ENCODE results near the gene EFNA1.
"Not testable (repeated sequence)": the region's sequence is repeated elsewhere in the genome, so short reads cannot be mapped to it uniquely, and the experiment has no call there.

EFNA1 gene

DNA sequence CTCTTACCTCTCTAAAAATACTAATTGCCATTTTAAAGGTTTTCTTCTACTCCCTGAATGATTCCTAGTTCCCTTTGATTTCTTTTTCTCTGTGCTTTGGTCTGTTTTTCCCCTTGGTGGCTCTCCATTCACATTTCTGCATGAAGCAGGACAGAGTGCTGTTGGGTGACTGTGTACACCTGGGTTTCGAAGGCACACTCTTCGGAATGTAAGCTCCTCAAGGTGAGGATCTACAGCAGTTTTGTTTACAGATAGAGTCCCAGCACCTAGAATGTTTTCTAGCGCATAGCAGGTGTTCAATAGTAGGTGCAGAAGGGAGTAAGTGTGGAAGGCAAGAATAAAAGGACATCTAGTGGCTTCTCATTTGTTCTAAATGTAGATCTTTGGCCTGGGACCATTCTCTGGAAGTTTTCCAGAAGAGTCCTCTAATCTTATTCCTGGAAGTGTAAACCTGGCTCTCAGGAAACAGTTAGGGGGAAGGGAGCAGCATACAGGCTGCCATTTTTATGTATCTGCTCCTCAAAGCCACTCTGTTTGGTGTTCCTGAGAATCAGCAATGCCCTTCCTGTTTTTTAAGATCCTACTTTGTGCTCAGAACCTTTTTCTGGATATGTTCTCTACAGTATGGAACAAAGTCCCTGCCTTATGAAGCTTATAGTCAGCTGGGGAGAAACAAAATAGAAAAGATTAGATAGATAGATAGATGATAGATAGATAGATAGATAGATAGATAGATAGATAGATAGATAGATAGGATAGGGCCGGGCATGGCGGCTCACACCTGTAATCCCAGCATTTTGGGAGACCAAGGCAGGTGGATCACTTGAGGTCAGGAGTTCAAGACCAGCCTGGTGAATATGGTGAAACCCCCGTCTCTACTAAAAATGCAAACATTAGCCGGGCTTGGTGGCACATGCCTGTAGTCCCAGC is 22.8 kb upstream of the EFNA1 start:
- Histone ChIP-seq H3K9me3 (ENCODE audit: control insufficient read depth, low read length) (no peaks in the 10 kb centered on the region), H3K36me3 (ENCODE audit: control insufficient read depth, insufficient read depth, low read length) (no peaks in the 10 kb centered on the region), H3K9ac (ENCODE audit: low read length) (no peak overlapping the region), H3K4me1 (ENCODE audit: control insufficient read depth, insufficient read depth, low read length) (no peaks in the 10 kb centered on the region), H3K27me3 (ENCODE audit: control insufficient read depth, insufficient read depth, low read length) (no peaks in the 10 kb centered on the region), H3K4me3 (ENCODE audit: low read length) (no peak overlapping the region)

- H3K9ac ChIP-seq (ENCODE audit: low read length) = no peak overlapping the region
- H3K9me3 ChIP-seq (ENCODE audit: control insufficient read depth, low read length) = no peaks in the 10 kb centered on the region
- H3K27me3 ChIP-seq (ENCODE audit: control insufficient read depth, insufficient read depth, low read length) = no peaks in the 10 kb centered on the region
- no peaks in the 10 kb centered on the region for H3K36me3 ChIP-seq (ENCODE audit: control insufficient read depth, insufficient read depth, low read length)
- no peak overlapping the region for H3K4me3 ChIP-seq (ENCODE audit: low read length)
- no peaks in the 10 kb centered on the region for H3K4me1 ChIP-seq (ENCODE audit: control insufficient read depth, insufficient read depth, low read length)
Measured at GRCh38 chr1:155105604-155106011, 22.1 kb upstream of the EFNA1 start.

DNA sequence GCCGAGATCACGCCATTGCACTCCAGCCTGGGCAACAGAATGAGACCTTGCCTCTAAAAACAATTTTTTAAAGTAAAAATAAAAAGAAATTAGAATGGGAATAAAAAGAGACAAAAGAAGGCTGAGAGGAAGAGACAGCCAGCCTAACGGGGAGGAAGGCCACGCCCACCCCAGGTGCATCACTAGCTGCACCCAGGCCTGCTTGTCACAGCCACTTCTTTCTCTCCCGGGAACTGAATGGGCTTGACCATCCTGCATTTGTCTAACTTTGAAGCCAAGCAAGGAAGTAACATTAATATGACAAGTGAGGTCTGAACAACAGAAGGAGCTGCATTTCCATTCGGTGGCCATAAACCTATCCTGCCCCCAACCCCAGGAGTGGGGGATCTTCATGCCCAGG is 20.8 kb upstream of the EFNA1 start:
- H3K4me3 ChIP-seq (ENCODE audit: low read length) = no peak overlapping the region
- H3K36me3 ChIP-seq (ENCODE audit: control insufficient read depth, insufficient read depth, low read length) = no peaks in the 10 kb centered on the region
- H3K9me3 ChIP-seq (ENCODE audit: control insufficient read depth, low read length) = no peaks in the 10 kb centered on the region
- H3K9ac ChIP-seq (ENCODE audit: low read length) = no peak overlapping the region
- no peaks in the 10 kb centered on the region for H3K27me3 ChIP-seq (ENCODE audit: control insufficient read depth, insufficient read depth, low read length)
- no peaks in the 10 kb centered on the region for H3K4me1 ChIP-seq (ENCODE audit: control insufficient read depth, insufficient read depth, low read length)

GRCh38 chr1:155107309-155108264 is 20.1 kb upstream of the EFNA1 start:
- no peaks in the 10 kb centered on the region for H3K27me3 ChIP-seq (ENCODE audit: control insufficient read depth, insufficient read depth, low read length)
- no peaks in the 10 kb centered on the region for H3K9me3 ChIP-seq (ENCODE audit: control insufficient read depth, low read length)
- no peaks in the 10 kb centered on the region for H3K4me1 ChIP-seq (ENCODE audit: control insufficient read depth, insufficient read depth, low read length)
- no peak overlapping the region for H3K9ac ChIP-seq (ENCODE audit: low read length)
- H3K4me3 ChIP-seq (ENCODE audit: low read length) = no peak overlapping the region
- no peaks in the 10 kb centered on the region for H3K36me3 ChIP-seq (ENCODE audit: control insufficient read depth, insufficient read depth, low read length)

DNA sequence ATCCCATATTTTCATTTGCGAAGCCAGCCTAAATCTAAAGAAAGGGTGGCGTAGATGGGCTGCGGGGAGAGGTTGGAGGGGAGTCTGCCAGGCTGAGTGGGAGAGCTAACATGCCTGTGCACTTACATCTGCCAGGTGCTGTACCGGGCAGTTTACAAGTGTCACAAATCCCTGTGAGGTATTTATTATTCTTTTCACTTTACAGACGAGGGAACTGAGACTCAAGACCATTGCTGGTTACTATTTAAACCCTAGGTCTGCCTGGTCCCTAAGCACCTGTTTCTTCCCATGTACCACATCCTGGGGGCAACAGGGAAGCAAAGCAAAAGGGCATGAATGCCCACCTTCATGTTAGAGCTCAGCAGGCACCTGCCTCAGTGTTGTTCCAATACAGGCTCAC is 19.4 kb upstream of the EFNA1 start:
- Histone ChIP-seq H3K4me3 (ENCODE audit: low read length) (no peak overlapping the region), H3K9ac (ENCODE audit: low read length) (no peak overlapping the region), H3K9me3 (ENCODE audit: control insufficient read depth, low read length) (no peaks in the 10 kb centered on the region), H3K4me1 (ENCODE audit: control insufficient read depth, insufficient read depth, low read length) (no peaks in the 10 kb centered on the region), H3K36me3 (ENCODE audit: control insufficient read depth, insufficient read depth, low read length) (no peaks in the 10 kb centered on the region), H3K27me3 (ENCODE audit: control insufficient read depth, insufficient read depth, low read length) (no peaks in the 10 kb centered on the region)

- no peaks in the 10 kb centered on the region for H3K27me3 ChIP-seq (ENCODE audit: control insufficient read depth, insufficient read depth, low read length)
- H3K4me1 ChIP-seq (ENCODE audit: control insufficient read depth, insufficient read depth, low read length) = no peaks in the 10 kb centered on the region
- H3K9ac ChIP-seq (ENCODE audit: low read length) = no peak overlapping the region
- H3K4me3 ChIP-seq (ENCODE audit: low read length) = no peak overlapping the region
- no peaks in the 10 kb centered on the region for H3K9me3 ChIP-seq (ENCODE audit: control insufficient read depth, low read length)
- no peaks in the 10 kb centered on the region for H3K36me3 ChIP-seq (ENCODE audit: control insufficient read depth, insufficient read depth, low read length)
Measured at GRCh38 chr1:155110381-155110780, 17.3 kb upstream of the EFNA1 start.

GRCh38 chr1:155110826-155111225 is 16.9 kb upstream of the EFNA1 start:
- H3K36me3 ChIP-seq (ENCODE audit: control insufficient read depth, insufficient read depth, low read length) = no peaks in the 10 kb centered on the region
- no peaks in the 10 kb centered on the region for H3K27me3 ChIP-seq (ENCODE audit: control insufficient read depth, insufficient read depth, low read length)
- H3K4me1 ChIP-seq (ENCODE audit: control insufficient read depth, insufficient read depth, low read length) = no peaks in the 10 kb centered on the region
- no peak overlapping the region for H3K9ac ChIP-seq (ENCODE audit: low read length)
- no peaks in the 10 kb centered on the region for H3K9me3 ChIP-seq (ENCODE audit: control insufficient read depth, low read length)
- no peak overlapping the region for H3K4me3 ChIP-seq (ENCODE audit: low read length)

GRCh38 chr1:155113450-155113980 is 14.2 kb upstream of the EFNA1 start:
- no peaks in the 10 kb centered on the region for H3K4me1 ChIP-seq (ENCODE audit: control insufficient read depth, insufficient read depth, low read length)
- no peaks in the 10 kb centered on the region for H3K9me3 ChIP-seq (ENCODE audit: control insufficient read depth, low read length)
- H3K9ac ChIP-seq (ENCODE audit: low read length) = no peak overlapping the region
- H3K27me3 ChIP-seq (ENCODE audit: control insufficient read depth, insufficient read depth, low read length) = no peaks in the 10 kb centered on the region
- no peaks in the 10 kb centered on the region for H3K36me3 ChIP-seq (ENCODE audit: control insufficient read depth, insufficient read depth, low read length)
- no peak overlapping the region for H3K4me3 ChIP-seq (ENCODE audit: low read length)

DNA sequence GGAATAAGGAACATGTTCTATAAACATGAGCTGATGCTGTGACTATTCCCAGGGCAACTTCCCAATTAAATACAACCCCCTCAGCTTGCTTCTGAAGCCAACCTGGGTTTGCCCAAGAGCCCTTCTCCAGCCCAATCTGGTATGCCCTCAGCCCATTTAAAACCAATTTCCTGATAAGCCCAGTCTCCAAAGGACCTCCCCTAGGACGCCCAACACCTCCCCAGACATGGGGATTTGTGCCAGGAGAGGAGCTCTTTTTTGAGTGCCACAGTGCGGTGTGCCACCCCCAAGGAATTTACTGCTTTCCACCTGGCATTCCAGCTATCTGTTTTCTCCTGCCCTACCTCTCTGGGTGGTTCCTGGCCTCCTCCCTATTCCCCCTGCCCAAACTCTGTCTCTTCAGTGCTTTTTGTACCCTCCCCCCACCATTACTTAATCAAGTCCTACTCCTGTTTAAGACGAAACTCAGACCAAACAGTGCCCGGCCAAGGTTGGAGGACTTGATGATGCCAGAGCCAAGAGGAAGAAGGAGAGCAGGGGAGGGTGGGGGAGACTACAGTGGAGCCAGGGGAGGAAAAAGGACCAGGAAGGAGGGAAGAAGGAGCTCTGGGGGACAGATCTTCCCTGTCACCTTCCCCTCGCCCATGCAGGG is 11.4 kb upstream of the EFNA1 start:
- Histone ChIP-seq H3K4me3 (ENCODE audit: low read length) (no peak overlapping the region), H3K27me3 (ENCODE audit: control insufficient read depth, insufficient read depth, low read length) (no peaks in the 10 kb centered on the region), H3K9me3 (ENCODE audit: control insufficient read depth, low read length) (no peaks in the 10 kb centered on the region), H3K4me1 (ENCODE audit: control insufficient read depth, insufficient read depth, low read length) (peaks cover 15% of the 10 kb centered on the region), H3K9ac (ENCODE audit: low read length) (no peak overlapping the region), H3K36me3 (ENCODE audit: control insufficient read depth, insufficient read depth, low read length) (no peaks in the 10 kb centered on the region)

DNA sequence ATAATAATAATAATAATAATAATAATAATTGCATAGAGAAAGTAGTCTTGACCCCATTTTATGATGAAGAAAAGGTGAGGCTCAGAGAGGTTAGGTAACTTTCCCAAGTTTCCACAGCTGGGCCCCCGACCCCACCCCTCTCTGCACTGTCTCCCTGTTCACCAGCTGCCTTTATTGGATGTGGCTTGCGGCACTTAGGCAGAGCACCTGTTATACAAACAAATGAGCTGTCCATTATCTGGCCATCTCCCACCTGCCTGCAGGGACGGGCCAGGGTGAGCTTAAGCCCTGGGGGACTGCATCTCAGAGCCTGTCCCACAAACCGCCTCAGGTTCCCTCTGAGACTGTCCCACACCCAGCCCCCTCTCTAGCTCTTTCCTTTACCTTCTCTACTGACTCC is 10.1 kb upstream of the EFNA1 start:
- Histone ChIP-seq H3K27me3 (ENCODE audit: control insufficient read depth, insufficient read depth, low read length) (no peaks in the 10 kb centered on the region), H3K4me1 (ENCODE audit: control insufficient read depth, insufficient read depth, low read length) (peaks cover 17% of the 10 kb centered on the region), H3K36me3 (ENCODE audit: control insufficient read depth, insufficient read depth, low read length) (no peaks in the 10 kb centered on the region), H3K9me3 (ENCODE audit: control insufficient read depth, low read length) (no peaks in the 10 kb centered on the region), H3K4me3 (ENCODE audit: low read length) (no peak overlapping the region), H3K9ac (ENCODE audit: low read length) (no peak overlapping the region)

DNA sequence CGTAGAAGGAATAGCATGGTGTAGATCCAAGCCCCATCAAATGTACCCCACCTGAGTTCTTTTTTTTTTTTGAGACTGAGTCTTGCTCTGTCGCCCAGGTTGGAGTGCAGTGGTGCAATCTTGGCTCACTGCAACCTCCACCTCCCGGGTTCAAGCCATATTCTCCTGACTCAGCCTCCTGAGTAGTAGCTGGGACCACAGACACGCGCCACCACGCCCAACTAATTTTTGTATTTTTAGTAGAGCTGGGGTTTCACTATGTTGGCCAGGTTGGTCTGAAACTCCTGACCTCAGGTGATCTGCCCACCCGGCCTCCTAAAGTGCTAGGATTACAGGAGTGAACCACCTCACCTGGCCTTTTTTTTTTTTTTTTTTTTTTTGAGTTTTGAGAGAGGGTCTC is 9.6 kb upstream of the EFNA1 start:
- peaks cover 17% of the 10 kb centered on the region for H3K4me1 ChIP-seq (ENCODE audit: control insufficient read depth, insufficient read depth, low read length)
- not testable (repeated sequence) for H3K36me3 ChIP-seq (ENCODE audit: control insufficient read depth, insufficient read depth, low read length); H3K4me3 ChIP-seq (ENCODE audit: low read length); H3K9ac ChIP-seq (ENCODE audit: low read length); H3K27me3 ChIP-seq (ENCODE audit: control insufficient read depth, insufficient read depth, low read length); H3K9me3 ChIP-seq (ENCODE audit: control insufficient read depth, low read length)

All from mucosa of stomach (tissue), 1 donor.